Measurements from ENCODE around the gene PPP1R2. TPM values are rescaled to one million over a fixed set of nuclear protein-coding genes. Genes with fewer than 3 reads are reported as not detected.
A peak's percentile ranks its signal among the peaks of the same experiment; 100 is the strongest.

Gene PPP1R2
- total and polyA plus RNA-seq, 9 of the 15 experiments (the other 6 are each of a cell fraction or from before 2014, with no cell fraction given): 9.4 to 115 (median 40.3) TPM

GRCh38 chr3:195556390-195556789, 13.3 kb upstream of the PPP1R2 start (continued):
- TF ChIP-seq CBX3 (IDR thresholded peaks at IDR 0.05; ENCODE audit: borderline replicate concordance in 1 of 2, low read length in 2 of 2) (peak in 1 of 2 experiments; percentile 95; a peak in 2 of 3 replicates), SMARCC2 (IDR thresholded peaks at IDR 0.05; ENCODE audit: low read depth) (no peak), JUN (IDR thresholded peaks at IDR 0.05; ENCODE audit: borderline replicate concordance, low read depth, low read length) (peak; percentile 43; the same call in 1 of the 2 replicates), JUN (CRISPR knock-in tag; IDR thresholded peaks at IDR 0.05; ENCODE audit: borderline replicate concordance) (no peak), NCOA1 (IDR thresholded peaks at IDR 0.05; ENCODE audit: low read depth) (no peak), ZNF280A (IDR thresholded peaks at IDR 0.05; ENCODE audit: low read depth, partially characterized antibody) (no peak), HDAC3 (IDR thresholded peaks at IDR 0.05; ENCODE audit: borderline replicate concordance, partially characterized antibody) (peak; percentile 29), MGA (IDR thresholded peaks at IDR 0.05) (peak; percentile 97), TEAD4 (IDR thresholded peaks at IDR 0.05; ENCODE audit: low read length) (no peak), TEAD4 (CRISPR knock-in tag; IDR thresholded peaks at IDR 0.05; ENCODE audit: borderline replicate concordance) (no peak), MEF2A (IDR thresholded peaks at IDR 0.05; ENCODE audit: control insufficient read depth, low read depth, low read length) (no peak), SMC3 (conservative IDR thresholded peaks at IDR 0.05; ENCODE audit: insufficient read depth, low read depth, low read length) (no peak), DEAF1 (CRISPR knock-in tag; IDR thresholded peaks at IDR 0.05) (peak; percentile 29; the same call in 1 of the 2 replicates), MEF2D (tag; conservative IDR thresholded peaks at IDR 0.05; ENCODE audit: low read depth) (no peak)

All from K562 (cell line).